Upper lobe of left lung (tissue), 4 donors: ENCODE data around the gene DENND1A.

ENCODE experiments used
- CTCF ChIP-seq, 6 experiments: fragments of 450-650 bp in 4 of 6; fragments of 200-600 bp in 2 of 6; sonication (generic) in 2 of 6; IDR thresholded peaks; one replicate each; pipeline ENCODE4 v1.5.1; 2016 to 2019; ENCODE audit warnings: antibody characterized with exemption in 6 of 6
- POLR2A ChIP-seq, 4 donors: fragments of 450-650 bp; IDR thresholded peaks; one replicate each; pipeline ENCODE4 v1.5.1; 2016 to 2017; ENCODE audit warnings: antibody characterized with exemption in 4 of 4, mild to moderate bottlenecking in 2 of 4
- POLR2AphosphoS5 ChIP-seq, 2 donors: sonication (generic); formaldehyde crosslinking; IDR thresholded peaks; one replicate each; pipeline ENCODE4 v1.5.1; 2017; ENCODE audit warnings: antibody characterized with exemption in 2 of 2

GRCh38 chr9:123387686-123388085 lies 542.2 kb downstream of the DENND1A start:
- TF ChIP-seq CTCF (IDR thresholded peaks at IDR 0.05) (no peak), POLR2AphosphoS5 (IDR thresholded peaks at IDR 0.05) (no peak), POLR2A (IDR thresholded peaks at IDR 0.05) (no peak)
